GM10266 (cell line): ENCODE data around the gene UBAC2.
"Not testable (repeated sequence)": the region's sequence is repeated elsewhere in the genome, so short reads cannot be mapped to it uniquely, and the experiment has no call there.

Experiments used
- DNase-seq: peaks from one replicate; pipeline ENCODE4 v3.0.0; 2012; ENCODE audit errors: extremely low spot score
- TF ChIP-seq, protein P1 (sequence below): IDR thresholded peaks from 2 replicates; pipeline ENCODE4 v1.5.1; 2012; ENCODE audit warnings: mild to moderate bottlenecking, low read depth; ENCODE audit not compliant: control insufficient read depth, insufficient read depth; ENCODE audit errors: missing control alignments

The UBAC2 gene

DNA sequence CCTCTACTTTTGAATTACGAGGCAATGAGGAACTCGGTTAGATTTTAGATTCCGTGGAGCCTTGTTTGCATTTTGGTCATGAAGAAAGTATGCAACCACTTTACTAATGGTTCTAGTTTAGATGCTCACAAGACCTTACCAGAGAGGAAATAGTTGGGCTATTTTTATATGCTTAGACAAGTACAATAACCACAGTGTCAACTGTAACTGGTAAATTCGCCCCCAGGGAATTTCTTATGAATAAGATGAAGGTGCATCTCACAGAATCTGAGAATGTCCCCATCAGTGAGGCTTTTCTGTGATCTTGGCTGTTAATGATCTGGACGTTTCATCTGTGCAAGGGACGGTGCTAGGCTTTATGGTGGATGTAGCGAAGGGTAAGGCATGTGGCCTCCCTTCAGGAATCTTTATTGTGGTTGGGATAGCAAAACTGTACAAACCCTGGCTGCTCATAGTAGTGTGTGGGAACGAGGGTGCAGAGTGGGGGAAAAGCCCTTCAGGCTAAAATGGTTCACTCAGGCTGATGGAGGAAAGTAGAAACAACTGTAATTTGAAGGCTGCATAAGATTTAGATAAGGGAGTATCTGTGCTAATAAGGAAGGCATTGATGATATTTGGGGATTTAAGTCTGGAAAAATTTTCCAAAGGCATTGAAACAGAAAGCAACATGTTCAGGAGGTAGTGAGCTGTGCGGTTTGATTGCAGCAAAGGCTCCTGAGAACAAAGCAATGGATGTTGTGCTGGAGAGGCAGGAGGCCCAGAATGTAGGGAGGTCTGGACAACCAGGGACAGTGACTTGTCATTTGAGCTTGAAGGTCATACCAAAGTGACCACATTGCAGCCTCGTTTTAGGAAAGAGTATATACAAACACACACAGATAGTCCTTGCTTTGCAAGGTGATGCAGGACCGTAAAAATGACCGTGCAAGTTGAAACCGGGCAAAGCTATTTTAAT lies 28.4 kb downstream of the UBAC2 start:
- peak; percentile 75 for DNase-seq
- TF ChIP-seq, protein P1, sequence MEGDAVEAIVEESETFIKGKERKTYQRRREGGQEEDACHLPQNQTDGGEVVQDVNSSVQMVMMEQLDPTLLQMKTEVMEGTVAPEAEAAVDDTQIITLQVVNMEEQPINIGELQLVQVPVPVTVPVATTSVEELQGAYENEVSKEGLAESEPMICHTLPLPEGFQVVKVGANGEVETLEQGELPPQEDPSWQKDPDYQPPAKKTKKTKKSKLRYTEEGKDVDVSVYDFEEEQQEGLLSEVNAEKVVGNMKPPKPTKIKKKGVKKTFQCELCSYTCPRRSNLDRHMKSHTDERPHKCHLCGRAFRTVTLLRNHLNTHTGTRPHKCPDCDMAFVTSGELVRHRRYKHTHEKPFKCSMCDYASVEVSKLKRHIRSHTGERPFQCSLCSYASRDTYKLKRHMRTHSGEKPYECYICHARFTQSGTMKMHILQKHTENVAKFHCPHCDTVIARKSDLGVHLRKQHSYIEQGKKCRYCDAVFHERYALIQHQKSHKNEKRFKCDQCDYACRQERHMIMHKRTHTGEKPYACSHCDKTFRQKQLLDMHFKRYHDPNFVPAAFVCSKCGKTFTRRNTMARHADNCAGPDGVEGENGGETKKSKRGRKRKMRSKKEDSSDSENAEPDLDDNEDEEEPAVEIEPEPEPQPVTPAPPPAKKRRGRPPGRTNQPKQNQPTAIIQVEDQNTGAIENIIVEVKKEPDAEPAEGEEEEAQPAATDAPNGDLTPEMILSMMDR, result no peak

DNA sequence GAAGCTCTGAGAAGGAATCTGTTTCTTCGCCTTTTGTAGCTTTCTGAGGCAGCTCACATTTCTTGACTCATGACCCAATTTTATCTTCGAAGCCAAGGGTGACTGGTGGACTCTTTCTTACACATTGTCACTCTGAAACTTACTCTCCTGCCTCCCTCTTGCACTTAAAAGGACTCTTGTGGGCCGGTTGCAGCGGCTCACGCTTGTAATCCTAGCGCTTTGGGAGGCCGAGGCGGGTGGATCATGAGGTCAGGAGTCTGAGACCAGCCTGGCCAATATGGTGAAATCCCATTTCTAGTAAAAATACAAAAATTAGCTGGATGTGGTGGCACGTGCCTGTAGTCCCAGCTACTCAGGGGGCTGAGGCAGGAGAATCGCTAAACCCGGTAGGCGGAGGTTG lies 29.9 kb downstream of the UBAC2 start:
- not testable (repeated sequence) for DNase-seq

DNA sequence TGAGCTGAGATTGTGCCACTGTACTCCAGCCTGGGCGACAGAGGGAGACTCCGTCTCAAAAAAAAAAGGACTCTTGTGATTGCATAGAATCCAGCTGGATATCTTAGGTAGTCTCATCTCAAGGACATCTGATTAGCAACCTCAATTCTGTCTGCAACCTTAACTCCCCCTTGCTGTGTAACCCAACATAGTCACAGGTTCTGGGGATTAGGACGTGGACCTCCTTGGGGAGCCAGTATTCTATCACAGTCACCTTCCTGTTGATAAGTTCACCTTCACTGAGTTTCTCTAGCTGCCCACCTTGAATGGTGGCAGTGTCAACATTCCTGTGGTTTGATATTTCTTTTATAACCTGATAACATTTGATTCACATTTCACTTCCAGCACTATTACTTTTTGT lies 30.3 kb downstream of the UBAC2 start:
- TF ChIP-seq, protein P1, result no peak
- DNase-seq, result no peak

DNA sequence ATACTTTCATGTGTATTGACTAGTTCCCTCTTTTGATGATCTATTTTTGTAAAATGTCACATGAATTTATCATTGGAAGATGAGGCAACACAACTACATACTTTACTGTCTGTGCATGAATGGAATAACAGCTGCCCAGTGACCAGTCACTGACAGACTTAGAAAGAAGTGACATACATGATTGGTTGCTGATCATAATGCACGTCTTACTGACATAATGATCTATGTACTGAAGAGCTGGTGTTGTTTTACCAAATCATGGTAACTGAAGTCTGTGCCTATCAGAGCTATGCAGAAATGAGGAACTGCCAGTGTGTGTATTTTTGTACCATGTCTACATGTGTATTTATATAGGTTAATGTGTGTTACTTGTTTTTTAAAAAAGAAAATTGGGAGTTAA lies 31.1 kb downstream of the UBAC2 start:
- TF ChIP-seq, protein P1, result no peak
- no peak for DNase-seq

DNA sequence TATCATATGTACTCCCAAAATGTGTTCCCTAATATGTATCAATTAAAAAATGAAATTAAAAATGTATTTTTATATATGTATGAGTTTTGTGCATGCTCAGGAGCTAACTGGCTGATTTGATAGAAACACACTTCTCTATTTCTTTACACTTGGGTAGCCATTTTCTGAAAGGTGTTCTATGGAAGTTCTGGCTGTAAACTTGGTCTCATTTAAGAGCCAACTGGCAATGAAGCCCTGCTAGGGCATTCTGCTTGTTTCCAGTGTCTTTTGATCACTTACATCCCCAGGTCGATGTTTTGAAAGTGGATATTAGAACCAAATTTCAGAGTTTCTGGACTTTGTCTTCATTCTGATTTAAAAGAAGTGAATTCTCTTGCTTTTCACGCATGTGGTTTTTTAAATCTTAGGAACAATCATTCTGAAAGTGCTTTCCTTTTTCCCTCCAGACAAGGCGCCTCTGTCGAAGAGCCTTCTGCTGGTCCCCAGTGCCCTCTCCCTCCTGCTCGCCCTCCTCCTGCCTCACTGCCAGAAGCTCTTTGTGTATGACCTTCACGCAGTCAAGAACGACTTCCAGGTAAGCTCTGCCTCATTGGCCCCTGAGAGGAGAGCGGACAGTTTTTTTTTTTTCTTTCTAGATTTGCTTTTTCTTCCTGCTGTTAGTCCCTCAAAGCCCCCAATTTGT lies 37.5 kb downstream of the UBAC2 start:
- DNase-seq, result no peak

DNA sequence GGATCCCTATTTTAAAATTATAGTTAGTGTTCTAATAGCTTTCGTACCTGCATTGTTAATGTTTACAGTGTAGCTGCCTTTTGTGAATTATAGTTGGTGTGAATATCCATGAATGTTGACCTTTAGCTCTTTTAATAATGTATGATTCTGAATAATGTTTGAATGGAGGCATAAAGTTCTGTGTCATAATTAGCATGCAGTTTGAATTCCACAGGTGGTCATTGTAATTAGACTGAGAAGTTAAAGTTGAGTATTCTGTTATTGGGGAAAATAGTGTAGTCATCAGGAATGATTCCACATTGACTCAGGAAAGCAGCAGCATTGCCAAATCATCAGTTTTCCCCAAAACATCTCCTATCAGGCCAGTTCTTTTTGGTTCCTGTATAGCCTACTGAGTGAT lies 45.4 kb downstream of the UBAC2 start:
- TF ChIP-seq, protein P1, result no peak
- DNase-seq, result no peak

More for the DNA sequence above, 37.5 kb downstream of the UBAC2 start:
- TF ChIP-seq, protein P1, result no peak

DNA sequence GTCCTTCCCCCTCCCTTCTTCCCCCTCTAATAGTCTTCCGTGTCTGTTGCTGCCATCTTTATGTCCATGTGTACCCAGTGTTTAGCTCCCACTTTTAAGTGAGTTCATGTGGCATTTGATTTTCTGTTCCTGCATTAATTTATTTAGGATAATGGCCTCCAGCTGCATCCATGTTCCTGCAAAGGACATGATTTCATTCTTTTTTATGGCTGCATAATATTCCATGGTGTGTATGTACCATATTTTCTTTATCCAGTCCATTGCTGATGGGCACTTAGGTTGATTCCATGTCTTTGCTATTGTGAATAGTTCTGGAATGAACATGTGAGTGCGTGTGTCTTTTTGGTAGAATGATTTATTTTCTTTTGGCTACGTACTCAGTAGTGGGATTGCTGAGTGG lies 48.5 kb downstream of the UBAC2 start:
- DNase-seq, result not testable (repeated sequence)

DNA sequence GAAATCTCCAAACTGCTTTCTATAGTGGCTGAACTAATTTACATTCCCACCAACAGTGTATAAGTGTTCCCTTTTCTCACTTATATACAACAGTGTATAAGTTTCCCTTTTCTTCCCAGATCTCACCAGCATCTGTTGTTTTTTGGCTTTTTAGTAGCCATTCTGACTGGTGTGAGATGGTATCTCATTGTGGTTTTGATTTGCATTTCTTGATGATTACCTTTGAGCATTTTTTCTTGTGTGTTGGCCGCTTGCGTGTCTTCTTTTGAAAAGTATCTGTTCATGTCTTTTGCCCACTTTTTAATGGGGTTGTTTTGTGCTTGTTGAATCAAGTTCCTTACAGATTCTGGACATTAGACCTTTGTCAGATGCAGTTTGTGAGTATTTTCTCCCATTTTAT lies 49.0 kb downstream of the UBAC2 start:
- DNase-seq, result not testable (repeated sequence)
